ENCODE data around the gene SLC25A6.
"Not testable (repeated sequence)": the region's sequence is repeated elsewhere in the genome, so short reads cannot be mapped to it uniquely, and the experiment has no call there.

Gene SLC25A6

DNA sequence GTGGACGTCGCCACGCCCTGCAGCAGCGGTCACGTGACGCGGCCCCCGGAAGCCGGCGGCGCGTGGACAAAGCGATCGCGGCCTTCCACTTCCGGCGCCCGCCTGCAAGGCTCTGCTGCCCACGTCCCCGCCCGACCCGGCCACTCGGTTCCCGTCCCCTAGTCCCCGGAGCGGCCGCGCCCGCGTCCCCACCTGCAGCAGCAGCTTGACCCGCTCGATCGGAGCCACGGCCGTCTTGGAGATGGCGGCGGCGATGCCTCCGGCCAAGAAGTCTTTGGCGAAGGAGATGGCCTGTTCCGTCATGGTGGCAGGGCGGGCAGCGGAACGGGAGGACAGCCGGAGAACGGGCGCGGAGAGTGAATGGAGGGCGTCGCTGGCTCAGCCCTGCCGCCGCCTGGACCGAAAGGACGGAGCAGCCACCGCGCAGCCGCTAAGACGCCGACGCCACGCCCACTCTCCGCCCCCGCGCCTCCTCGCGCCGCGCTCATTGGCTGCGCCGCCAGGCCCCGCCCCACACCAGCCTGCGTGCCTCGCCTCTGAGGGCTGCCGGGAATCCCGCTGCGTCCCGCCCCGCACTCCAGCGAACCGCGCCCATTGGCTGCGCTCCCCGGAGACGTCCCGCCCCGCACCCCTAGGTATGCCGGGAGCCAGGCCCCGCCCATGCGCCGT, at the start of gene SLC25A6:
SLC25A6 (minus strand) TSS at position 407 of the 669 bp plus-strand sequence; CDS start at position 303, 104 bp downstream.
- DNase-seq = no peak

DNA sequence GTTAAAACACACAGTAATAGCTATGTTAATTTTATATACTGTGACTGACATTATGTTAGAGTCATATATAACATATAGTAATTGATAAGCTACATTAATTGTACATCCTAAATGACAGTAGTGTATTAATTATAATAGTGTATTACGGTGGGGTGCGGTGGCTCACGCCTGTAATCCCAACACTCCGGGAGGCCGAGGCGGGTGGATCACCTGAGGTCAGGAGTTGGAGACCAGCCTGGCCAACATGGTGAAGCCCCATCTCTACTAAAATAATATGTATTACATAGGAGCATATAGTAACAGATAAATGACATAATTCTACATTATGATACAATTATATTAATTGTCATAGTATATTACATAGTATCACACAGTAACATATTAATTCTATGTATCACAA, 48.6 kb upstream of the SLC25A6 start:
- no peak for DNase-seq

DNA sequence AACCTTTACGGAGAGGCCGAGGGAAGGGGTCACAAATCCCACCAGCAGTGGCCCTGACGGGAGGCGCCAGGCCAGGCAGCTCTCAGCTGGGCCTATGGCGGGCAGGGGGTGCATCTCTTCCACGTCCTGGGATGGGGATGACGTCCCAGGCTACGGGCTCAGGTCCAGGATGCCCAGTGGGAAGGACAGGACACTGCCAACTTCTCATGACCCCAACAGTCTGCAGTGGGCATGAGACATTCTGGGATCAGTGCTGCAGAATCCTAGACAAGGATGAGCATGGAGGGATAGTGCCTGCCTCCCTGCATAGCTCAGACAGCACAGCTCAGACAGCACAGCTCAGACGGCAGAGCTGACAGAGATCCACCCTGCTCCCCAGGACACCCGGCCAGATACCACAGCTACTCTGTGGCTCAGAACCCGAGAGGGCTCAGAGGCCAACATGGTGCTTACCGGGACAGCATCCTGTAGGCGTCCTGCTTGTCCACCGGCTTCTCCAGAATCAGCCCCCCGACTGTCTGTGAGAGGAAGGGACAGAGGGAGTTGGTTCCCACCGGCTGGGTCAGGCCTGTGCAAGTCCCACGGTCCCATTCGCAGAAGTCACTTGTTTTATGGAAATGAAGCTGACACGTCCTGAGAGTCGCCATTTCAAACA, 43.5 kb upstream of the SLC25A6 start:
- DNase-seq = no peak

DNA sequence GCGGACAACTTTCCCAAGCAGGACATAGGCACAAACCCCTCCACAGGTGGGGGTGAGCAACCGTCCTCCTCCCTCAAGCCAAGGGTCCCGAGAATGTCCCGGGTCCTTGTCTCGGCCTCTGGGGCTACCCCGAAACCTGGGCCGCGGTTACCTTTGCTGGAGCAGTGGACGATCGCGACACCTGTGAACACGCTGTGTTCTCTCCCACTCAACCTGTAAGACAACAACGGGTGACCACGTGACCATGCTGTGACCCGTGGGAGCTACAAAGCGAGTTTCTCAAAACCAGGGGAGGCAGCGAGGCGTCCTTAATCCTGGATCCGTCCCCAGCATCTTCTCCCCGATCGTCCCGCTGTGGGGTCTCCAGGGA, 42.9 kb upstream of the SLC25A6 start:
- no peak for DNase-seq

DNA sequence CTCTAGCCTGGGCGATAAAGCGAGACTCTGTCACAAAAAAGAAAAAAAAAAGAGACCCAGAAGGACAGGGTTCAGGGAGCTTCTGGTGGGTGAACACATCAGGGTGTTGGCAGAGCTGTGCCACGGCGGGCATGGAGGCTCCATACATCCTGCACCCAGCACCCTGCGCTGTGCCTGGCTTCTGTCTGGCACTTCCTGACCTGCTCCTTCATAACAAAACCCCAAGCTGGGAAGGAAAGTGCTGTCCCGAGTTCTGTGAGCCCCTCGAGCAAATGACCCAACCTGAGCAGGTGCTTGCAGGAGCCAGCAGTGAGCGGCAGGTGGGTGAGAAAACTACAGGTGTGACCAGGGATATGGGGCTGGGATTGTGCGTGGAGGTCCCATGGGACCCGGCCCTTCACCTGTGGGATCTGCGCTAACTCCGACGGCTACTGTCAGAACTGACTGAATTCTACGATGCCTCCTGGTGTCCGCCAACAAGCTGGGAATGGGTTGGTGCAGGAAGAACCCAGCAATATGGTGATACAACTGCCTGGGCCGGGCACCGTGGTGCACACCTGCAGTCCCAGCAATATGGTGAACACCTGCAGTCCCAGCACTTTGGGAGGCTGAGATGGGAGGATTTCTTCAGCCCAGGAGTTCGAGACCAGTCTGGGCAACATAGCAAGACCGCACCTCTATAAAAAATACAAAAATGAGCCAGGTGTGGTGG, 41.9 kb upstream of the SLC25A6 start:
- no peak for DNase-seq

DNA sequence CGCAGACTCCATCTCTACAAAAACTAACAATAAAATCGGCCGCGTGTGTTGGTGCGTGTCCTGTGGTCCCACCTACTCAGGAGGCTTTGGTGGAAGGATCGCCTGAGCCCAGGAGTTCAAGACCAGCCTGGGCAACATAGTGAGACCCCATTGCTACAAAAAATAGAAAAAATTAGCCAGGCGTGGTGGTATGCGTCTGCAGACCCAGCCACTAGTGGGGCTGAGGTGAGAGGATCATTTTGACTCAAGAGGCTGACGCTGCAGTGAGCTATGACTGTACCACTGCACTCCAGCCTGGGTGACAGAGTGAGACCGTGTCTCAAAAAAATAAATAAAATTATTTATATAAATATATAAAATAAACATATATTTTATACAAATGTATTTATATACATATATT, 38.5 kb upstream of the SLC25A6 start:
- no peak for DNase-seq

DNA sequence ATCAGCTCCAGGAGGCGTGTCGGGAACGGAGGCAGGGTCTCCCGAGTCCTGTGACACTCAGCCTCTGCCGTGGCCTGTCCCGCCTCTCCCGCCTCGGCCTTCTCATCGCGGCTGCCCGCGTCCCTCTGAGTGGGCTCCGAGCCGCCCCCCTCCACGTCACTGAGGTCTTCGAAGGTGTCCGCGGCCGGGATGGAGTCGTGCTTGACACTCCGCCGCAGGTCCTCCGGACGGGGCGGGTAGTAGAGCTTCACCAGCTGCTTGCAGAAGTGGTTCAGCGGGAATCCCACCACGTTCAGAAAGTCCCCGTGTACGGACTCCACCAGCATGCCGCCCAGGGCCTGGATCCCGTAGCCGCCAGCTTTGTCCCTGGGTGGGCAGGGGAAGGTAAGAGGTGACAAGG, 35.8 kb upstream of the SLC25A6 start:
- DNase-seq = no peak

DNA sequence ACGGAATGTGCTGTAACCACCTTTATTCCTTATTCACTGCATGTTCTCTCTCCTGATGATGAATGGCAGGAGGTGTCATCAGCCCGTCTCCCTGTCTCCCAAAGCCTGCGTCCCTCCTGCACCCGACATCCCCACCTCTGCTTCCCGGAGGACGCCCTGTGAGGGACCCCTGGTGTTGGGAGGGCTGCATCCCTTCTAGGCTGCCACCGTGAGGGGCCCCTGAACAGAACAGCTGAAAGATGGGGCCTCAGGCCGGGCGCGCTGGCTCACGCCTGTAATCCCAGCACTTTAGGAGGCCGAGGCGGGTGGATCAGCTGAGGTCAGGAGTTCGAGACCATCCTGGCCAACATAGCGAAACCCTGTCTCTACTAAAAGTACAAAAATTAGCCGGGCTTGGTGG, 34.4 kb upstream of the SLC25A6 start:
- DNase-seq = not testable (repeated sequence)

DNA sequence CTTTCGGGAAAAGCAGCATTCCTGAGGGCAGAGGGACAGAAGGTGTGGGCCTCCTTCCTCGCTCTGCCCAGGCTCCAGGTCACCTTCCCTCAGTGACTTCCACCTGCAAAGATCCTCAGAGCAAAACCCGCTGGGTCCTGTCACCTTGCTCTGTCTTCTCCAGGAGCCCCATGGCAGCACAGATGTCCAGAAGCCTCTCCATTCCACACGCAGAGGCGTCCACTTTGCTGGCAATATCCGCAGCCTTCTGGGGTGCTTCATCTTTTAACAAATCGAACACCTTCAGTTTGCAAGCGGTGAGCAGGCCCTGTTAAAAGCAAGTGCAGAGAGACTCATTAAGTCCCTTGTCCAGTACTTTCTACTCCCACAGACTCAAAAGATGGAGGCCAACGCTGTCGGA, 33.5 kb upstream of the SLC25A6 start:
- no peak for DNase-seq

DNA sequence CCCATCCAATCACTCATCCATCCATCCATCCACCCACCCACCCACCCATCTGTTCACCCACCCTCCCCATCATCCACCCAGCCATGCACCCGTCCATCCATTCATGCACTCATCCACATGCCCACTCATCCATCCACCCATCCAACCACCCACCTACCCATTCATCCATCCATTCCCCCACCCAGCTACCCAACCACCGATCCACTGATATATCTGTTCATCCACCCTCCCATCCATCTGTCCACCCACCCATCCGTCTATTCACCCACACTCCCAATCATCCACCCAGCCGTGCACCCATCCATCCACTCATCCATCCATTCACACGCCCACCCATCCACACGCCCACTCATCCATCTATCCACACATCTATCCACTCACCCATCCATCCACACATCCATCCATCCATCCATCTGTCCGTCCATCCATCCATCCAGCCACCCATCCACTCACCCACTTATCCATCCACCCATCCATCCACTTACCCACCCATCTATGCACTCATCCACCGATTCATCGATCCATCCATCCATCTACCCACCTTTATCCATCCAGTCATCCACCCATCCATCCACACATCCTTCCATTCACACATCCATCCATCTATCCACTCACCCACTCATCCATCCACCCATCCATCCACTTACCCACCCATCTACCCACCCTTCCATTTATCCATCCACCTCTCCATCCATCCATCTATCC, 32.4 kb upstream of the SLC25A6 start:
- no peak for DNase-seq

DNA sequence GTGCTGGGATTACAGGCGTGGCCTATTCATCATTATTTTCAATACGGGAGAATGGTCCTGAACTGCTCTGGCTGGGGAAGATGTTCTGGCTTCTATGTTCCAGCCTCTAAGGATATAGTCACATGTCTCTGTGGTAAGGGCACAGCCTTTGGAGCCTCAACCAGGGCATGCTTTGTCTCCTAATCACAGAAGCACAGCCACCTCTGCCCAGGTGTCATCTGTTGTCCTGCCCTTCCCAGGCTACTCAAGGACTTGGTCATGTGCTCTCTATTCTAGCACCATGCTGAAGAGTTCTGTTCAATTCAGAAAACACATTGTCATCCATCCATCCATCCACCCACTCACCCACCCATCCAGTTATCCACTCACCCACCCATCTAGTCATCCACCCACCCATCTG, 31.3 kb upstream of the SLC25A6 start:
- no peak for DNase-seq

DNA sequence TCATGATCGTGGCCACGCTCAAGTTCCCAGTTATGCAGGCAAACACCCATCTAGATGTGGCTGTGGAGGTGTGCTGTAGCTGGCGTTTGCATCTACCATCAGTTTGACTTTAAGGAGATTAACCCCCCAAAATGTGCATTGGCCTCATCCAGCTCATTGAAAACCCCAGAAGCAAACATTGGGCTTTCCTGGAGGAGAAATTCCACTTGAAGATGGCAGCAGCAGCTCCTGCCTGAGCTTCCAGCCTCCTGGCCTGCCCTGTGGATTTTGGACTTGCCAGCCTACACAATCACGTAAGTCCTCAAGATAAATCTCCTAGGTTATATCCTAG, 30.2 kb upstream of the SLC25A6 start:
- DNase-seq = no peak

DNA sequence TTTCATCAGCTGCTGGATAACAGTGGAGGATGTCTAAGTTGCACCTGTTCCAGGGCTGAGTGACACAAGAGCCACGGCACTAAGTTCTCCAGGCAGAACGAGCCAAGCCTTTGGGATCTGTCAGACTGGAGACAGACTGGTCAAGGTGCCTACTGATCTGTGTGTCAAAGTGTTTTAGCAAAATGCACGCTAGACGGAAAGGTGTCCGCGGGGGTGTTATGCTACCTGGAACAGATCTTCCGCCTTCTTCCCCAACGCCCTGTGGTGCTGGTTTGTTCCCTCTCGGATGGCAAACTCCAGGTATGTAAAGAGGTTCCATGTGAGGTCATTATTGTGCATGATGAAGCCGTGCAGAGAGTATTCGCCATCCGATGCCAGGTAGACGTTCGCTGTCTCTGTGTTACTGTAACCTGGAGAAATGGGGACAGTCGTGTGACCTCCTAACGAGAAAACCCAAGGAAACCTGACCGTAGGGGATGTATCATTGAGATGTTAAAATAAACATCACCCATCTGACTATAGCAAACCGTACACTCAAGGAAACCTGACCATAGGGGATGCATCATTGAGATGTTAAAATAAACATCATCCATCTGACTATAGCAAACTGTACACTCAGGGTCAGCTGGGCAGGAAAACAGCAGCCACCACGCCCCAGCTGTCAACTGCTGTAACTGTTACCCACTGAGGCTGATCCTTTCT, 29.7 kb upstream of the SLC25A6 start:
- no peak for DNase-seq

DNA sequence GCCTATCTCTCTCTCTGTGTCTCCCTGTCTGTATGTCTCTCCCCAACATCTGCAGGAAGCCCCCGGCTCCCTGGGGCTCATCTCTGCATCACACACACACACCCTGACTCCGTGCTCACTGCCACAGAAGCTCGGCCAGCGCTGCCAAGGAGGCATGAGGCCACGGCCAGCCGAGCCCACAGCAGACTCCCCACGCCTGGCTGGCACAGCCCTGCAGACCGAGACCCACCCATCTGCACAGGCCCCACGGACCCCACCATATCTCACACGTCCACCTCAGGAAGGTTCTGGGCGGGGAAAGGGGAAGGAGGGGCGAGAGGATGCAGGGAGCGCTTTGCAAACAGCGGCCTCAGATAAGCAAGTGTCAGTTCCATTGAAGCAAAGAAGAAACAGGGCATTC, 28.5 kb upstream of the SLC25A6 start:
- DNase-seq = no peak

DNA sequence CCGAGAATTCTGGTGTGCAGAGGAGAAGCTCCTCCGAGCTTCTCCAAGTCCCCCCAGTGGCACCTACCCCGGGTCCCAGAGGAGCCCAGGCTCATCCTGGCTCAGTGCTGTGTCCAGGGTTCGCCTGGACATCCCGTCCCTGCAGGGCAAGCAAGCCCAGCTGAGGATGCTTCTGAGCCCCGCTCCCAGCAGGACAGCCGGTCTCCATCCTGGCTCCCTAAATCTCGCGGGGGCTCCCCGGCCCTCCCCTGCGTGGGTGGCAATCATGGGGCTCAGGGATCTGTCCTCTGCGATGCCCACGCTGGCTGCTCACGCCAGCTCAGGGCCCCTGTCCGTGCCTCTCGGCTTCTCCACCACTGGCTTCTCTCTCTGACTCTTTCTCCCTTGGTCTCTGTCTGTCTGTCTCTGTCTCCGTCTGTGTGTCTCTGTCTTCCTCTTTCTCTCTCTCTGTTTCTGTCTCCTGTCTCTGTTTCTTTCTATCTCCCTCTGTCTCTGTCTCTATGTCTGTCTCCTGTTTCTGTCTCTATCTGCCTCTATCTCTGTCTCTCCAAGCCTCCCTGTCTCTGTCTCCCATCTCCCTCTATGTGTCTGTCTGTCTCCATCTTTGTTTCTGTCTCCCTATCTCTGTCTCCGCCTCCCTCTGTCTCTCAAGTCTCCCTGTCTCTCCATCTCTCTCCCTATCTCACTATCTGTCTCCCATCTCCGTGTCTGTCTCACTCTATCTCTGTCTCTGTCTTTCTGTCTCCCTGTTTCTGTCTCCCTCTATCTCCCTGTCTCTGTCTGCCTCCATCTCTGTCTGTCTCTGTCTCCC, 27.8 kb upstream of the SLC25A6 start:
- no peak for DNase-seq

DNA sequence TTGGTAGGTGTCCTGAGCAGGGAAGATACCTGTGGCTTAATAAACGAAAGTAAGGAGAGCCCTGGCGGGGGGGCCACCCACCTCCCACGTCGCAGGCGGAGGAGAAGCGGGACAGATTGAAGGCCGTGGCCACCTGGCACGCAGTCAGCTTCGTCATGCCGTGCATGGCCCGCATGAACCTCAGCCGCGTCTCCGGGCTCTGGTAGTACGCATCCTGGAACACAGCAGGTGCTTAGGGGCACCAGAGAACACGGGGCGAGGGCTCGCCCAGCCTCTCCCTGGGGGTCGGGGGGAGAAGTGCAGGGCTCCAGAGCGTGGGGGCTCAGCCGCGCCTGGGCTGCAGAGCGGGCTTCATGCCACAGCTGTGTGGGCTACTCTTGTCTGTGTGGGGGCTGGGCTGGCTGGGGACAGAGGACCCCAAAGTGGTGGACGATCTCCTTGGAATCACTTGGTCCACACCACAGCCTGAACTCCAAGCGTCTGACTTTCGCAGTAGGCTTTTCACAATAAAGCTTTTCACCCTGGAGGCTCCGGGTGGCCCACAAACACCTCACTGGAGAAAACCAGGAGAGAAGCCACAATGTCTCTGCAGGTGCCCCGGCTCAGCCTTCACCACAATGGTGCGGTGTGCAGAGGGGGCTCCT, 27.1 kb upstream of the SLC25A6 start:
- no peak for DNase-seq

DNA sequence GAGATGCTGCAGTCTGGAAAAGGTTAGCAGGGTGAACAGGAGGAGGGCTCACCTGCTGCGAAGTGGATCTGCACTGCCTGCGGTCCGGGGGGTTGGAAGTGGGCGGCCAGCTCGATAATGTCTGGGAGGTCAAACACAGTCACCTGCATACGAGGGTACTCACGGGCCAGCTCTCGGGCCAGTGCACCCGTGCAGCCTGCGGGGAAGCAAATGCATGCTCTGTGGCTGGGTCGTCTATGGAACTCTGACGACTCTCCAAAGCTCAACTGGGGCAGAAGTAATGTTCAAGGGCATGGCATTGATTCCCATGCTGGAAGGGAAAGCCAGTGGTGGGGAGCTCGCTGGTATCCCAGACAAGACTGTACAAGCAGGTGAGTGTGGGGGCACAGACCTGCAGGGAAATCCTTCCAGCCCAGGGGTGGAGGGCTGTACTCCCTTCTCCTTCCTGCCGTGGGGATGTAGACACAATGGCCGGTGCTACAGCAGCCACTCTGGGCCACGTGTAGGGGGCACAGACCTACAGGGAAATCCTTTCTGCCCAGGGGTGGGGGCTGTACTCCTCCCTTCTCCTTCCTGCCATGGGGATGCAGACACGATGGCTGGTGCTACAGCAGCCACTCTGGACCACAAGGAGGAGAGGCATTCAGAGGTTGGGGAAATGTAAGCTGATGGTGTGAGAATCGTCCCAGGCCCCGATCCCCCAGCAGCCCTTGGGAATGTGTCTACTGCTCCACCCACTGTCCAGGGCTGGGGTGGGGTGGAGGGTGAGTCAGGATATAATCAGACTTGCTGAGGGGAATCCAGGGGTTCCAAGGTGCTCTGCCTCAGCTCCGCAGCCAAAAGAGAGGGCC, 26.2 kb upstream of the SLC25A6 start:
- no peak for DNase-seq

DNA sequence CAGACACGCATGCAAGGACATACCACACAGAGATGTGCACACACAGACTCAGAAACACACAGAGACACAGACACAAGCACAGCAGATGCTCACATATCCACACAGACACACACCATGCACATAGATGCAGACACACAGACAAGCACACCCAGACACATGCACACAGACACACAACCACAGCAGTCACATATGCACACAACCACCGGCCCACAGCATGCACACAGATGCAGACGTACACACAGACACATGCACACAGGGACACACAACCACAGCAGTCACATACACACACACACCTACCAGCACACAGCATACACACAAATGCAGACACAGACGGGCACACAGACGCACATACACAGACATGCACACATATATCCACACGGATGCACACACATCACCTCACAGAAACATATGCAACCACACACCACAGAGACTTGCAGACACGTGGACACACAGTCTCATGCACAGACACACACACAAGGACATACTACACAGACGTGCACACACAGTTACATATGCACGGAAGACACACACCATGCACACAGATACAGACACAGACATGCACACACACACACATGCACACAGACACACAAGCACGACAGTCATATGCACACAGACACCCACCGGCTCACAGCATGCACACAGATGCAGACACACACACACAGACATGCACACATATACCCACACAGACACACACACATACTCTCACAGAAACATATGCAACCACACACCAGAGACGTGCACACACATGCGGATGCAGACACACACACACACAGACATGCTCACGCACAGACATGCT, 25.2 kb upstream of the SLC25A6 start:
- no peak for DNase-seq

DNA sequence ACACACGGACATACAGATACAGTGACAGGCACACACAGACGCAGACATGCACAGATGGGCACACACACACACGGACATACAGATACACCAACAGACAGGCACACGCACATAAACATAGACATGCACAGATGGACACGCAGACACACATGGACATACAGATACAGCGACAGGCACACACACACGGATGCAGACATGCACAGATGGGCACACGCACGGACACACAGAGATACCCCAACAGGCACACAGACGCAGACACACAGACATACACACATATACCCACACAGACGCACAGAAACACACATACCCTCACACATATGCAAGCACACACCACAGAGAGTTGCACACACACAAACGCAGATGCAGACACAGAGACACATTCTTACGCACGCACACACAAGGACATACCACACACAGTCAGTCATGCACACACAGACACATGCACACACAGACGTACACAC, 24.4 kb upstream of the SLC25A6 start:
- DNase-seq = no peak

Data from NCI-H345 (cell line).